Neural cell (in vitro differentiated cells): ENCODE results near the gene HPS1. TPM values are rescaled to one million over a fixed set of nuclear protein-coding genes. Genes with fewer than 3 reads are reported as not detected.

Experiments
- H2AFZ ChIP-seq: fragments of 200-600, 300-800 bp; sonication (generic), shearing (Covaris generic); 2 replicates; pipeline ENCODE4 v1.6.0; 2014; ENCODE audit warnings: low read depth, mild to moderate bottlenecking, antibody characterized with exemption, low read length, moderate library complexity
- H3F3A ChIP-seq: fragments of 200-600 bp; shearing (Covaris generic); 2 replicates; pipeline ENCODE4 v1.6.1; 2016; ENCODE audit warnings: mild to moderate bottlenecking, moderate library complexity, mixed read lengths, antibody characterized with exemption, low read length; ENCODE audit not compliant: insufficient read depth, poor library complexity, severe bottlenecking
- H3K27ac ChIP-seq: fragments of 200-600, 300-800 bp; sonication (generic), shearing (Covaris generic); 2 replicates; pipeline ENCODE4 v1.5.1; 2014; ENCODE audit warnings: mild to moderate bottlenecking, low read length, moderate library complexity
- H3K27me3 ChIP-seq: fragments of 300-800, 200-600 bp; sonication (generic), shearing (Covaris generic); 2 replicates; pipeline ENCODE4 v1.6.0; 2014; ENCODE audit warnings: mild to moderate bottlenecking, low read depth, low read length, moderate library complexity; ENCODE audit not compliant: insufficient read depth
- H3K36me3 ChIP-seq: fragments of 300-800, 200-600 bp; sonication (generic), shearing (Covaris generic); 2 replicates; pipeline ENCODE4 v1.5.1; 2014; ENCODE audit warnings: mild to moderate bottlenecking, antibody characterized with exemption, low read length, moderate library complexity; ENCODE audit not compliant: insufficient read depth
- H3K4me2 ChIP-seq: fragments of 300-800, 200-600 bp; sonication (generic), shearing (Covaris generic); 2 replicates; pipeline ENCODE4 v1.6.0; 2014; ENCODE audit warnings: mild to moderate bottlenecking, low read length
- H3K4me3 ChIP-seq: fragments of 300-800, 200-600 bp; sonication (generic), shearing (Covaris generic); 2 replicates; pipeline ENCODE4 v1.5.1; 2014; ENCODE audit warnings: mild to moderate bottlenecking, low read length, moderate library complexity
- H3K79me2 ChIP-seq: fragments of 200-600 bp; shearing (Covaris generic); replicated peaks from 2 replicates; pipeline ENCODE4 v1.6.0; 2014; ENCODE audit warnings: mild to moderate bottlenecking, low read length, moderate library complexity; ENCODE audit not compliant: insufficient read depth
- H3K9ac ChIP-seq: fragments of 300-800, 200-600 bp; sonication (generic), shearing (Covaris generic); 2 replicates; pipeline ENCODE4 v1.6.1; 2016; ENCODE audit warnings: mild to moderate bottlenecking, low read length, mixed read lengths
- H3K9me2 ChIP-seq: fragments of 200-600 bp; shearing (Covaris generic); 2 replicates; pipeline ENCODE4 v1.6.1; 2016; ENCODE audit warnings: mild to moderate bottlenecking, low read length, mixed read lengths; ENCODE audit not compliant: insufficient read depth
- H3K9me3 ChIP-seq: fragments of 200-600, 300-800 bp; sonication (generic), shearing (Covaris generic); 2 replicates; pipeline ENCODE4 v1.6.1; 2016; ENCODE audit warnings: mild to moderate bottlenecking, mixed run types, low read length, moderate library complexity, mixed read lengths
- H4K20me1 ChIP-seq: fragments of 200-600 bp; shearing (Covaris generic); 2 replicates; pipeline ENCODE4 v1.6.1; 2016; ENCODE audit warnings: mild to moderate bottlenecking, mixed run types; ENCODE audit not compliant: insufficient read depth
- EP300 ChIP-seq: fragments of 450-650 bp; conservative IDR thresholded peaks from 2 replicates; pipeline ENCODE4 v1.6.1; 2014; ENCODE audit warnings: antibody characterized with exemption, mild to moderate bottlenecking, moderate library complexity; ENCODE audit not compliant: poor library complexity, severe bottlenecking
- EZH2 ChIP-seq: fragments of 200-600, 300-800 bp; shearing (Covaris generic), sonication (generic); IDR thresholded peaks from 2 replicates; pipeline ENCODE4 v1.6.1; 2014; ENCODE audit warnings: antibody characterized with exemption, low read length, borderline replicate concordance, mild to moderate bottlenecking; ENCODE audit not compliant: insufficient read depth, poor library complexity, severe bottlenecking
- MXI1 ChIP-seq: fragments of 450-650 bp; conservative IDR thresholded peaks from 2 replicates; pipeline ENCODE4 v1.6.1; 2014; ENCODE audit warnings: antibody characterized with exemption, mild to moderate bottlenecking; ENCODE audit not compliant: poor library complexity, severe bottlenecking
- POLR2AphosphoS5 ChIP-seq: IDR thresholded peaks from 2 replicates; pipeline ENCODE4 v1.6.1; 2012
- RAD21 ChIP-seq: fragments of 450-650 bp; conservative IDR thresholded peaks from 2 replicates; pipeline ENCODE4 v1.6.1; 2014; ENCODE audit warnings: antibody characterized with exemption, mild to moderate bottlenecking, moderate library complexity
- SMC3 ChIP-seq: fragments of 450-650 bp; conservative IDR thresholded peaks from 2 replicates; pipeline ENCODE4 v1.6.1; 2014; ENCODE audit warnings: antibody characterized with exemption, mild to moderate bottlenecking, moderate library complexity; ENCODE audit not compliant: poor library complexity
- TAF1 ChIP-seq: IDR thresholded peaks from 2 replicates; pipeline ENCODE4 v1.6.1; 2012; ENCODE audit warnings: low read depth
- polyA plus RNA-seq: library from polyadenylated mRNA; depleted of rRNA; stranded (reverse); fragments of >200 nt; gene quantifications from 2 replicates; pipeline ENCODE4 v1.2.3, GENCODE V29; 2014
- TF ChIP-seq, protein P1 (sequence below): IDR thresholded peaks from 2 replicates; pipeline ENCODE4 v1.6.1; 2012; ENCODE audit warnings: borderline replicate concordance
- TF ChIP-seq, protein P2 (sequence below): fragments of 450-650 bp; IDR thresholded peaks from 2 replicates; pipeline ENCODE4 v1.5.1; 2014; ENCODE audit warnings: antibody characterized with exemption, mild to moderate bottlenecking, moderate library complexity; ENCODE audit not compliant: poor library complexity, severe bottlenecking

The HPS1 gene
- polyA plus RNA-seq, 1 donor from 2014 or later, result 1.4 TPM

DNA sequence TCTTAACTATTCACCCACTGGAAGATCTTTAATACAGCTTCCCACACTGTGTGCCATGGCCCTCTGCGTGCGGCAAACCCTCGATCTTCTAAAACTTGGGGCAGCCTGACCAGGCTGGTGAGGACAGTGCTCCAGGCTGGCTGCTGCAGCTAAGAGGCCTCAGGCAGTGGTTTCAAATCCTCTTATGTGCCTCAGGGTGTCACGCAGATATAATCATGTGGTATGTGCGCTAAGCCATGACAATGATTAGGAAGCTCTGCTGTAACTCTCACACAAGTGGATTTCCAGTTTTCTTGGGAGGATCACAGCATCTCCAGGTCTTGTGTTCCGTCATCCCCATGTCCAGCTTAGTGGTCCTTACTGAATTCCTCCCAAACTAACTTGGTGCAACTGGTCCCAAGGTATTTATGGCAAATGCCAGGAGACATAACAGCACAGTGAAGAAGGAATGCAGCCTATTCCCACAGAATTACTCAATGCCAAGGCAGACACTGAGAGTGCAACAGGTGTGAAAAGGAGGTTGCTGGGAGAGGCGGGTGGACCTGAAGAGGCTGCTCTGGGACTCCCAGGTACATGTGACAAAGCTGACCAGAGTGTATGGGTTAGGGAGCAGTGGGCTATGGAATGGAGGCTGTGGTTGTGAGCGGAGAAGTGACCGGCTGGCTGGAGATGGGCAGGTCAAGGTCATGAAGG is 2.3 kb downstream of the HPS1 start:
- no peaks in the 10 kb centered on the region for H4K20me1 ChIP-seq
- no peak overlapping the region for H3K4me2 ChIP-seq
- no peaks in the 10 kb centered on the region for H3K36me3 ChIP-seq
- H3F3A ChIP-seq, result no peaks in the 10 kb centered on the region
- no peak overlapping the region for H2AFZ ChIP-seq
- TF ChIP-seq TAF1 (no peak), MXI1 (no peak)
- TF ChIP-seq, protein P1, sequence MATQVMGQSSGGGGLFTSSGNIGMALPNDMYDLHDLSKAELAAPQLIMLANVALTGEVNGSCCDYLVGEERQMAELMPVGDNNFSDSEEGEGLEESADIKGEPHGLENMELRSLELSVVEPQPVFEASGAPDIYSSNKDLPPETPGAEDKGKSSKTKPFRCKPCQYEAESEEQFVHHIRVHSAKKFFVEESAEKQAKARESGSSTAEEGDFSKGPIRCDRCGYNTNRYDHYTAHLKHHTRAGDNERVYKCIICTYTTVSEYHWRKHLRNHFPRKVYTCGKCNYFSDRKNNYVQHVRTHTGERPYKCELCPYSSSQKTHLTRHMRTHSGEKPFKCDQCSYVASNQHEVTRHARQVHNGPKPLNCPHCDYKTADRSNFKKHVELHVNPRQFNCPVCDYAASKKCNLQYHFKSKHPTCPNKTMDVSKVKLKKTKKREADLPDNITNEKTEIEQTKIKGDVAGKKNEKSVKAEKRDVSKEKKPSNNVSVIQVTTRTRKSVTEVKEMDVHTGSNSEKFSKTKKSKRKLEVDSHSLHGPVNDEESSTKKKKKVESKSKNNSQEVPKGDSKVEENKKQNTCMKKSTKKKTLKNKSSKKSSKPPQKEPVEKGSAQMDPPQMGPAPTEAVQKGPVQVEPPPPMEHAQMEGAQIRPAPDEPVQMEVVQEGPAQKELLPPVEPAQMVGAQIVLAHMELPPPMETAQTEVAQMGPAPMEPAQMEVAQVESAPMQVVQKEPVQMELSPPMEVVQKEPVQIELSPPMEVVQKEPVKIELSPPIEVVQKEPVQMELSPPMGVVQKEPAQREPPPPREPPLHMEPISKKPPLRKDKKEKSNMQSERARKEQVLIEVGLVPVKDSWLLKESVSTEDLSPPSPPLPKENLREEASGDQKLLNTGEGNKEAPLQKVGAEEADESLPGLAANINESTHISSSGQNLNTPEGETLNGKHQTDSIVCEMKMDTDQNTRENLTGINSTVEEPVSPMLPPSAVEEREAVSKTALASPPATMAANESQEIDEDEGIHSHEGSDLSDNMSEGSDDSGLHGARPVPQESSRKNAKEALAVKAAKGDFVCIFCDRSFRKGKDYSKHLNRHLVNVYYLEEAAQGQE, result no peak
- TF ChIP-seq, protein P2, sequence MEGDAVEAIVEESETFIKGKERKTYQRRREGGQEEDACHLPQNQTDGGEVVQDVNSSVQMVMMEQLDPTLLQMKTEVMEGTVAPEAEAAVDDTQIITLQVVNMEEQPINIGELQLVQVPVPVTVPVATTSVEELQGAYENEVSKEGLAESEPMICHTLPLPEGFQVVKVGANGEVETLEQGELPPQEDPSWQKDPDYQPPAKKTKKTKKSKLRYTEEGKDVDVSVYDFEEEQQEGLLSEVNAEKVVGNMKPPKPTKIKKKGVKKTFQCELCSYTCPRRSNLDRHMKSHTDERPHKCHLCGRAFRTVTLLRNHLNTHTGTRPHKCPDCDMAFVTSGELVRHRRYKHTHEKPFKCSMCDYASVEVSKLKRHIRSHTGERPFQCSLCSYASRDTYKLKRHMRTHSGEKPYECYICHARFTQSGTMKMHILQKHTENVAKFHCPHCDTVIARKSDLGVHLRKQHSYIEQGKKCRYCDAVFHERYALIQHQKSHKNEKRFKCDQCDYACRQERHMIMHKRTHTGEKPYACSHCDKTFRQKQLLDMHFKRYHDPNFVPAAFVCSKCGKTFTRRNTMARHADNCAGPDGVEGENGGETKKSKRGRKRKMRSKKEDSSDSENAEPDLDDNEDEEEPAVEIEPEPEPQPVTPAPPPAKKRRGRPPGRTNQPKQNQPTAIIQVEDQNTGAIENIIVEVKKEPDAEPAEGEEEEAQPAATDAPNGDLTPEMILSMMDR, result no peak
- H3K4me3 ChIP-seq, result no peak overlapping the region
- H3K9me3 ChIP-seq, result no peaks in the 10 kb centered on the region
- H3K27me3 ChIP-seq, result no peaks in the 10 kb centered on the region
- H3K9me2 ChIP-seq, result no peaks in the 10 kb centered on the region
- no peaks in the 10 kb centered on the region for H3K79me2 ChIP-seq
- H3K9ac ChIP-seq, result no peak overlapping the region
- no peak overlapping the region for H3K27ac ChIP-seq

DNA sequence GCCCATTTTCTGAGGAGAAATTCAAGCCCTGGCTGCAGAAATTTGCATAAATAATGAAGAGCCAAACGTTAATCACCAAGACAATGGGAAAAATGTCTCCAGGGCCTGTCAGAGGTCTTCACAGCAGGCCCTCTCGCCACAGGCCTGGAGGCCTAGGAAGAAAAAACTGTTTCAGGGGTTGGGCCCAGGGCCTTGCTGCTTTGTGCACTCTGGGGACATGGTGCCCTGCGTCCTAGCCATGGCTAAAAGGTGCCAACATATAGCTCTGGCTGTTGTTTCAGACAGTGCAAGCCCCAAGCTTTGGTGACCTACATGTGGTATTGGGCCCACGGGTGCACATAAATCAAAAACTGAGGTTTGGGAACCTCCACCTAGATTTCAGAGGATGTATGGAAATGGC is 8.0 kb downstream of the HPS1 start:
- H3K4me3 ChIP-seq, result no peak overlapping the region
- H3K9me3 ChIP-seq, result no peaks in the 10 kb centered on the region
- no peaks in the 10 kb centered on the region for H3K79me2 ChIP-seq
- H4K20me1 ChIP-seq, result no peaks in the 10 kb centered on the region
- H3F3A ChIP-seq, result no peaks in the 10 kb centered on the region
- no peak overlapping the region for H2AFZ ChIP-seq
- no peaks in the 10 kb centered on the region for H3K27me3 ChIP-seq
- H3K9me2 ChIP-seq, result no peaks in the 10 kb centered on the region
- no peaks in the 10 kb centered on the region for H3K36me3 ChIP-seq
- TF ChIP-seq TAF1, result no peak
- no peak for TF ChIP-seq POLR2AphosphoS5
- TF ChIP-seq EZH2, result no peak
- TF ChIP-seq, protein P2, result no peak
- no peak for TF ChIP-seq SMC3
- no peak for TF ChIP-seq MXI1
- TF ChIP-seq EP300, result no peak
- no peak for TF ChIP-seq RAD21
- H3K4me2 ChIP-seq, result no peak overlapping the region
- H3K27ac ChIP-seq, result no peak overlapping the region
- no peak overlapping the region for H3K9ac ChIP-seq
